IMR-90 (cell line): ENCODE data around the gene ALOX5AP. TPM values are rescaled to one million over a fixed set of nuclear protein-coding genes. Genes with fewer than 3 reads are reported as not detected.

Source experiments
- ATAC-seq: fragments of 200-7000 bp; cut with Tn5 transposase; 2 replicates; pipeline ENCODE4 v1.9.1; 2020; ENCODE audit warnings: low read depth, mild to moderate bottlenecking, moderate library complexity
- BruUV-seq: library from RNA; stranded (reverse); fragments of 400-500 nt; replicated peaks from 2 replicates; lab custom pipeline; 2021; lab: Mats Ljungman, UMichigan
- CTCF ChIA-PET: fragments of 300-600 bp; formaldehyde crosslinking; extraction: SDS; loops from one replicate; lab custom pipeline; 2021; ENCODE audit warnings: antibody characterized with exemption; lab: Yijun Ruan, JAX
- POLR2A ChIA-PET: fragments of 300-600 bp; sonication (Branson Sonifier 250); formaldehyde crosslinking; loops from one replicate; lab custom pipeline; 2022; ENCODE audit warnings: antibody characterized with exemption; ENCODE audit not compliant: unreplicated experiment; lab: Charles Lee
- DNase-seq: peaks from one replicate; pipeline ENCODE4 v3.0.0; 2013
- H2AFZ ChIP-seq: replicated peaks from 2 replicates; pipeline ENCODE3; 2013; ENCODE audit warnings: low read length, mild to moderate bottlenecking; ENCODE audit not compliant: poor library complexity
- H2AK5ac ChIP-seq: 2 replicates; pipeline ENCODE4 v1.6.1; 2013; ENCODE audit warnings: low read depth, low read length, inconsistent platforms
- H2AK9ac ChIP-seq: replicated peaks from 2 replicates; pipeline ENCODE3; 2013; ENCODE audit warnings: mild to moderate bottlenecking, low read depth, low read length, moderate library complexity; ENCODE audit not compliant: poor library complexity
- H2BK120ac ChIP-seq: 2 replicates; pipeline ENCODE4 v1.6.1; 2013; ENCODE audit warnings: low read depth, low read length, inconsistent platforms
- H2BK15ac ChIP-seq: 3 replicates; pipeline ENCODE4 v1.6.1; 2013; ENCODE audit warnings: low read depth, low read length, inconsistent platforms
- H2BK20ac ChIP-seq: 2 replicates; pipeline ENCODE4 v1.6.1; 2013; ENCODE audit warnings: low read depth, mild to moderate bottlenecking, inconsistent platforms, low read length, moderate library complexity
- H2BK5ac ChIP-seq: 2 replicates; pipeline ENCODE4 v1.6.1; 2013; ENCODE audit warnings: mild to moderate bottlenecking, low read depth, low read length, inconsistent platforms; ENCODE audit not compliant: poor library complexity, severe bottlenecking
- H3K14ac ChIP-seq: replicated peaks from 2 replicates; pipeline ENCODE4 v1.6.1; 2013; ENCODE audit warnings: low read depth, low read length, inconsistent platforms
- H3K18ac ChIP-seq: 2 replicates; pipeline ENCODE4 v1.6.1; 2013; ENCODE audit warnings: low read depth, low read length, control low read depth
- H3K23ac ChIP-seq: 2 replicates; pipeline ENCODE4 v1.6.1; 2013; ENCODE audit warnings: low read depth, low read length, inconsistent platforms
- H3K27ac ChIP-seq: 2 replicates; pipeline ENCODE4 v1.5.1; 2013; ENCODE audit warnings: mild to moderate bottlenecking, control low read depth, low read length; ENCODE audit not compliant: insufficient read depth
- H3K27me3 ChIP-seq: 2 replicates; pipeline ENCODE4 v1.6.1; 2013; ENCODE audit warnings: low read length; ENCODE audit not compliant: control insufficient read depth, insufficient read depth
- H3K36me3 ChIP-seq: 2 replicates; pipeline ENCODE4 v1.6.1; 2013; ENCODE audit warnings: low read length, mixed read lengths; ENCODE audit not compliant: control insufficient read depth, insufficient read depth
- H3K4ac ChIP-seq: 2 replicates; pipeline ENCODE4 v1.6.1; 2013; ENCODE audit warnings: low read depth, low read length, inconsistent platforms
- H3K4me1 ChIP-seq: 2 replicates; pipeline ENCODE4 v1.6.1; 2013; ENCODE audit warnings: low read length, mixed read lengths; ENCODE audit not compliant: control insufficient read depth, insufficient read depth
- H3K4me2 ChIP-seq: 2 replicates; pipeline ENCODE4 v1.6.1; 2013; ENCODE audit warnings: low read depth, mild to moderate bottlenecking, control low read depth, low read length, moderate library complexity
- H3K4me3 ChIP-seq: 2 replicates; pipeline ENCODE4 v1.5.1; 2013; ENCODE audit warnings: low read depth, mild to moderate bottlenecking, control low read depth, low read length, moderate library complexity; ENCODE audit not compliant: insufficient read depth
- H3K56ac ChIP-seq: 2 replicates; pipeline ENCODE4 v1.6.1; 2013; ENCODE audit warnings: low read length, inconsistent platforms; ENCODE audit not compliant: insufficient read depth; ENCODE audit errors: extremely low read depth
- H3K79me1 ChIP-seq, 2 experiments: 2 replicates each; pipeline ENCODE4 v1.6.1; 2013; ENCODE audit warnings: low read length in 2 of 2, inconsistent platforms in 1 of 2, low read depth in 1 of 2
- H3K9ac ChIP-seq: 2 replicates; pipeline ENCODE4 v1.6.1; 2013; ENCODE audit warnings: low read depth, low read length, control low read depth
- H3K9me1 ChIP-seq: 2 replicates; pipeline ENCODE4 v1.6.1; 2013; ENCODE audit warnings: low read length, inconsistent platforms; ENCODE audit not compliant: insufficient read depth
- H3K9me3 ChIP-seq: 2 replicates; pipeline ENCODE4 v1.6.1; 2013; ENCODE audit warnings: low read length; ENCODE audit not compliant: control insufficient read depth, insufficient read depth
- H4K20me1 ChIP-seq: 2 replicates; pipeline ENCODE4 v1.6.1; 2013; ENCODE audit warnings: low read length, inconsistent platforms; ENCODE audit not compliant: insufficient read depth
- H4K5ac ChIP-seq: 2 replicates; pipeline ENCODE4 v1.6.1; 2013; ENCODE audit warnings: mild to moderate bottlenecking, low read depth, low read length, control low read depth
- H4K8ac ChIP-seq, 2 experiments: 2 replicates each; pipeline ENCODE4 v1.6.1; 2013; ENCODE audit warnings: low read depth in 2 of 2, low read length in 2 of 2, control low read depth in 1 of 2, inconsistent platforms in 1 of 2
- H4K91ac ChIP-seq: 2 replicates; pipeline ENCODE4 v1.6.1; 2013; ENCODE audit warnings: low read depth, low read length, inconsistent platforms; ENCODE audit not compliant: insufficient read depth
- BHLHE40 ChIP-seq: fragments of 150-350 bp; IDR thresholded peaks from 2 replicates; pipeline ENCODE4 v1.6.1; 2016; ENCODE audit warnings: mild to moderate bottlenecking, low read depth, low read length
- RAD21 ChIP-seq: IDR thresholded peaks from 2 replicates; pipeline ENCODE4 v1.6.1; 2012; ENCODE audit warnings: low read length, improper control_type of control experiment
- SMC3 ChIP-seq: fragments of 150-350 bp; IDR thresholded peaks from 2 replicates; pipeline ENCODE4 v1.6.1; 2016; ENCODE audit warnings: low read depth, mild to moderate bottlenecking, antibody characterized with exemption, low read length, moderate library complexity
- WGBS, 2 experiments: methylation state at CpG; one replicate each; pipeline versions ENCODE4 v1.1.5 to v1.1.7; 2013; ENCODE audit warnings: missing lambda C conversion rate in 2 of 2; ENCODE audit not compliant: insufficient read length in 1 of 2; ENCODE audit errors: extremely low coverage in 2 of 2; 5-methylcytosine and 5-hydroxymethylcytosine counted together
- dilution Hi-C: fragments of 300-500 bp; cut with HindIII; formaldehyde crosslinking; loops from one replicate; pipeline ENCODE4 v1.14.3; 2018; ENCODE audit warnings: low sequenced_read_pairs; ENCODE audit not compliant: unreplicated experiment
- in situ Hi-C: fragments of 300-500 bp; cut with MboI; formaldehyde crosslinking; loops from 3 replicates; pipeline ENCODE4 v1.14.3; 2019; ENCODE audit warnings: low sequenced_read_pairs, inconsistent platforms, mixed read lengths
- intact Hi-C: fragments of 100-400 bp; cut with micrococcal nuclease; formaldehyde crosslinking; loops from 2 replicates; pipeline ENCODE4 v1.10.0; 2022
- polyA plus RNA-seq, 3 experiments: library from polyadenylated mRNA; depleted of rRNA; stranded (reverse); fragments of >200 nt; gene quantifications; 2 replicates each; pipeline ENCODE4 v1.2.3, GENCODE V29; 2012; ENCODE audit warnings: low replicate concordance in 1 of 3
- total RNA-seq: library from RNA; depleted of rRNA; stranded (reverse); fragments of >200 nt; gene quantifications from 2 replicates; pipeline ENCODE4 v1.2.3, GENCODE V29; 2012
- TF ChIP-seq, protein P1 (sequence below): fragments of 150-350 bp; IDR thresholded peaks from 2 replicates; pipeline ENCODE4 v1.6.1; 2017; ENCODE audit warnings: mild to moderate bottlenecking, antibody characterized with exemption, low read length, low read depth

The ALOX5AP gene
- total and polyA plus RNA-seq, 2 of the 4 experiments (the other 2 are of a cell fraction) = 0.62 TPM; not detected in 1

DNA sequence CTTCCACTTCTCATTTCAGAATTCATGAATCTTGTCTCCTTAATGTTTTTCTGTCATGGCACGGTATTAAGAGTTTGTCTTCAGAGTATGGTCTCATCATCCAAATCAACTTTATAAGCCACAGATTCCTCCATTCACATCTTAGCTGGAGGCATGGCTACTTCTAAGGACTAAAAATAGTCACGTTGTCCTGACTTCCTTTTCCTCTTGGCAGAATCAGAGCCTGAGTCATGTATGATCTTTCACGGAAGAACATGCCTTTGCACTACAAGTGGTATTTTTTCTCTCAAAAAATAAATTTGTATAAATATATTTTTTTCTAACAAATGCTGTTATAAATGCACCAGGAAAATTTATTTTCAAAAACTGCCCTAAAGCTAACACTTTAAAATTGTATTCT is 71.4 kb downstream of the ALOX5AP start:
- peak overlapping the region; percentile 88; the same call in 1 of the 2 replicates for H3K4ac ChIP-seq
- H4K5ac ChIP-seq = no peak overlapping the region
- no peak overlapping the region for H2AFZ ChIP-seq
- peaks cover 12% of the 10 kb centered on the region for H3K4me1 ChIP-seq
- peak overlapping the region; percentile 67; the same call in 1 of the 2 replicates for H2BK20ac ChIP-seq
- H3K23ac ChIP-seq = no peak overlapping the region
- intact Hi-C loops = loop anchor here (2.0 to 10.0 kb wide), 3 partner anchors 58 to 208 kb away; no protein-coding TSS in a partner anchor
- whole genome bisulfite sequencing, 2 experiments = no CpG with 5 or more reads among the region's 3 CpGs
- no peaks in the 10 kb centered on the region for H3K9me3 ChIP-seq
- H2BK15ac ChIP-seq = no peak overlapping the region
- H4K20me1 ChIP-seq = no peaks in the 10 kb centered on the region
- no peaks in the 10 kb centered on the region for H3K79me1 ChIP-seq
- dilution Hi-C loops = no loop called here
- H4K91ac ChIP-seq = no peak overlapping the region
- peak; percentile 88 for DNase-seq
- no peak overlapping the region for H3K9ac ChIP-seq
- TF ChIP-seq, protein P1, sequence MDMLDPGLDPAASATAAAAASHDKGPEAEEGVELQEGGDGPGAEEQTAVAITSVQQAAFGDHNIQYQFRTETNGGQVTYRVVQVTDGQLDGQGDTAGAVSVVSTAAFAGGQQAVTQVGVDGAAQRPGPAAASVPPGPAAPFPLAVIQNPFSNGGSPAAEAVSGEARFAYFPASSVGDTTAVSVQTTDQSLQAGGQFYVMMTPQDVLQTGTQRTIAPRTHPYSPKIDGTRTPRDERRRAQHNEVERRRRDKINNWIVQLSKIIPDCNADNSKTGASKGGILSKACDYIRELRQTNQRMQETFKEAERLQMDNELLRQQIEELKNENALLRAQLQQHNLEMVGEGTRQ = peak; percentile 23; the same call in 1 of the 2 replicates
- TF ChIP-seq SMC3 = 0 out of 2 replicates have a peak, but pooled peaks have one; percentile 7
- peak; percentile 15; the same call in 1 of the 2 replicates for TF ChIP-seq RAD21
- no peak for TF ChIP-seq BHLHE40
- H2AK9ac ChIP-seq = no peak overlapping the region
- ATAC-seq = peak; percentile 53; the same call in 1 of the 2 replicates
- no peak overlapping the region for H3K27ac ChIP-seq
- H2AK5ac ChIP-seq = no peak overlapping the region; the same call in 1 of the 2 replicates
- H3K18ac ChIP-seq = no peak overlapping the region
- no peaks in the 10 kb centered on the region for H3K27me3 ChIP-seq
- POLR2A ChIA-PET = no interaction called here
- no peak overlapping the region for H3K56ac ChIP-seq
- CTCF ChIA-PET = interaction anchor here (0.6 kb wide), 1 partner anchor 344 kb away, joined by 3 read pairs; no protein-coding TSS in a partner anchor
- H3K4me2 ChIP-seq = no peak overlapping the region
- peak overlapping the region; percentile 47 to 59; a peak in 2 of 4 replicates for H4K8ac ChIP-seq
- in situ Hi-C loops = loop anchor here (10.0 to 25.0 kb wide), 3 partner anchors 208 to 672 kb away; partner anchors contain the start of gene HMGB1
- H3K4me3 ChIP-seq = no peak overlapping the region
- peaks cover 5% of the 10 kb centered on the region; the same call in 1 of the 2 replicates for H3K9me1 ChIP-seq
- BruUV-seq = no TSS peak
- H3K14ac ChIP-seq = no peak overlapping the region; the same call in 1 of the 2 replicates
- peak overlapping the region; percentile 94; the same call in 1 of the 2 replicates for H2BK120ac ChIP-seq
- H3K36me3 ChIP-seq = no peaks in the 10 kb centered on the region
- H2BK5ac ChIP-seq = peak overlapping the region; percentile 81
